GM21576 (cell line): ENCODE measurements around the gene EFEMP1.
A peak's percentile ranks its signal among the peaks of the same experiment; 100 is the strongest.

Source experiments
- ATAC-seq: cut with Tn5 transposase; IDR thresholded peaks from one replicate; pipeline ENCODE4 v1.9.1; 2021; ENCODE audit warnings: mild to moderate bottlenecking, moderate library complexity; ENCODE audit not compliant: unreplicated experiment

Gene EFEMP1

GRCh38 chr2:55899881-55900280, 23.7 kb downstream of the EFEMP1 start:
- no peak for ATAC-seq

- ATAC-seq = no peak
Observed at GRCh38 chr2:55898386-55899040, 25.1 kb downstream of the EFEMP1 start.

- no peak for ATAC-seq
Observed at GRCh38 chr2:55896633-55897032, 26.9 kb downstream of the EFEMP1 start.

GRCh38 chr2:55894720-55895119, 28.9 kb downstream of the EFEMP1 start:
- no peak for ATAC-seq

- ATAC-seq = no peak
Observed at GRCh38 chr2:55891671-55892094, 31.9 kb downstream of the EFEMP1 start.

- no peak for ATAC-seq
Observed at GRCh38 chr2:55888936-55889335, 34.6 kb downstream of the EFEMP1 start.

- no peak for ATAC-seq
Observed at GRCh38 chr2:55887901-55888624, 35.5 kb downstream of the EFEMP1 start.

GRCh38 chr2:55887351-55887750, 36.2 kb downstream of the EFEMP1 start:
- no peak for ATAC-seq

- ATAC-seq = no peak
Observed at GRCh38 chr2:55885944-55886281, 37.7 kb downstream of the EFEMP1 start.

GRCh38 chr2:55885127-55885943, 38.2 kb downstream of the EFEMP1 start:
- no peak for ATAC-seq

- ATAC-seq = no peak
Observed at GRCh38 chr2:55883829-55884228, 39.8 kb downstream of the EFEMP1 start.

- ATAC-seq = no peak
Observed at GRCh38 chr2:55883357-55883756, 40.2 kb downstream of the EFEMP1 start.

GRCh38 chr2:55882954-55883353, 40.6 kb downstream of the EFEMP1 start:
- no peak for ATAC-seq

GRCh38 chr2:55880416-55881143, 43.0 kb downstream of the EFEMP1 start:
- ATAC-seq = no peak

GRCh38 chr2:55879976-55880375, 43.6 kb downstream of the EFEMP1 start:
- no peak for ATAC-seq

GRCh38 chr2:55877087-55877436, 46.5 kb downstream of the EFEMP1 start:
- ATAC-seq = no peak

- no peak for ATAC-seq
Observed at GRCh38 chr2:55876429-55877086, 47.0 kb downstream of the EFEMP1 start.

GRCh38 chr2:55875434-55876135, 48.0 kb downstream of the EFEMP1 start:
- peak; percentile 52 for ATAC-seq

- ATAC-seq = no peak
Observed at GRCh38 chr2:55874338-55874737, 49.2 kb downstream of the EFEMP1 start.

- ATAC-seq = no peak
Observed at GRCh38 chr2:55871637-55872036, 51.9 kb downstream of the EFEMP1 start.
